Keratinocyte (primary cell): ENCODE data around the gene CALCR. TPM values are rescaled to one million over a fixed set of nuclear protein-coding genes. Genes with fewer than 3 reads are reported as not detected.
A peak's percentile ranks its signal among the peaks of the same experiment; 100 is the strongest.

Source experiments
- DNase-seq: peaks from one replicate; pipeline ENCODE4 v3.0.0-alpha.2; 2011; ENCODE audit warnings: low read depth, missing footprints, low spot score
- FAIRE-seq: peaks from 2 replicates; lab custom pipeline; 2011; peaks lifted over from hg19 to GRCh38; lab: Jason Lieb, UNC
- H2AFZ ChIP-seq: 2 replicates; pipeline ENCODE4 v1.6.0; 2012; ENCODE audit warnings: low read length, control low read depth, inconsistent platforms; ENCODE audit not compliant: control insufficient read depth
- H3K27ac ChIP-seq: 2 replicates; pipeline ENCODE4 v1.5.1; 2011; ENCODE audit warnings: low read length; ENCODE audit not compliant: control insufficient read depth, insufficient read depth
- H3K27me3 ChIP-seq: 3 replicates; pipeline ENCODE4 v1.6.0; 2011; ENCODE audit warnings: low read length; ENCODE audit not compliant: control insufficient read depth, insufficient read depth; ENCODE audit errors: extremely low read depth
- H3K36me3 ChIP-seq, 2 experiments: 2 replicates in 1 of 2; 3 replicates in 1 of 2; pipeline ENCODE4 v1.5.1; 2011; ENCODE audit warnings: low read length in 2 of 2, mild to moderate bottlenecking in 1 of 2; ENCODE audit not compliant: control insufficient read depth in 2 of 2, insufficient read depth in 2 of 2; ENCODE audit errors: extremely low read depth in 1 of 2
- H3K4me1 ChIP-seq: 3 replicates; pipeline ENCODE4 v1.5.1; 2011; ENCODE audit warnings: low read length; ENCODE audit not compliant: control insufficient read depth, insufficient read depth; ENCODE audit errors: extremely low read depth
- H3K4me2 ChIP-seq: 3 replicates; pipeline ENCODE4 v1.6.0; 2011; ENCODE audit warnings: low read depth, low read length; ENCODE audit not compliant: control insufficient read depth, insufficient read depth; ENCODE audit errors: extremely low read depth
- H3K4me3 ChIP-seq, 3 experiments: fragments of 200-600 bp in 1 of 3; sonication (generic) in 1 of 3; 2 replicates in 2 of 3; 3 replicates in 1 of 3; pipeline ENCODE4 v1.5.1; 2011 to 2016; ENCODE audit warnings: low read length in 3 of 3, mild to moderate bottlenecking in 3 of 3, control low read depth in 2 of 3, inconsistent platforms in 1 of 3, low read depth in 1 of 3, mixed read lengths in 1 of 3, mixed run types in 1 of 3, moderate library complexity in 1 of 3; ENCODE audit not compliant: control insufficient read depth in 2 of 3, insufficient read depth in 2 of 3; ENCODE audit errors: extremely low read depth in 1 of 3
- H3K79me2 ChIP-seq: 2 replicates; pipeline ENCODE4 v1.6.0; 2012; ENCODE audit warnings: low read length; ENCODE audit not compliant: control insufficient read depth, insufficient read depth
- H3K9ac ChIP-seq: 3 replicates; pipeline ENCODE4 v1.6.0; 2011; ENCODE audit warnings: low read length; ENCODE audit not compliant: control insufficient read depth, insufficient read depth; ENCODE audit errors: extremely low read depth
- H3K9me1 ChIP-seq: 3 replicates; pipeline ENCODE4 v1.6.0; 2011; ENCODE audit warnings: low read length; ENCODE audit not compliant: control insufficient read depth, insufficient read depth; ENCODE audit errors: extremely low read depth
- H3K9me3 ChIP-seq: 2 replicates; pipeline ENCODE4 v1.5.1; 2012; ENCODE audit warnings: low read depth, low read length; ENCODE audit not compliant: control insufficient read depth
- H4K20me1 ChIP-seq: 3 replicates; pipeline ENCODE4 v1.6.0; 2011; ENCODE audit warnings: low read length; ENCODE audit not compliant: control insufficient read depth, insufficient read depth; ENCODE audit errors: extremely low read depth
- EZH2 ChIP-seq: IDR thresholded peaks from one replicate; pipeline ENCODE4 v1.6.1; 2012; ENCODE audit warnings: inconsistent platforms, mild to moderate bottlenecking, low read length, moderate library complexity
- dilution Hi-C: fragments of 300-500 bp; cut with MboI; formaldehyde crosslinking; loops from one replicate; pipeline ENCODE4 v1.7.0; 2020; ENCODE audit warnings: low sequenced_read_pairs; ENCODE audit not compliant: extremely low pct_ligation_motif_present
- polyA plus RNA-seq, 5 experiments: library from polyadenylated mRNA; depleted of rRNA in 3 of 5; stranded (reverse) in 3 of 5; stranded (forward) in 1 of 5; unstranded in 1 of 5; fragments of >200 nt; gene quantifications; 1 replicate in 1 of 5; 2 replicates in 3 of 5; 3 replicates in 1 of 5; pipeline versions ENCODE4 v1.2.1 to v1.2.3, GENCODE V29; 2011 to 2012; ENCODE audit warnings: missing spikeins in 2 of 5, low read depth in 1 of 5, low replicate concordance in 1 of 5
- small RNA-seq, 3 experiments: library from RNA; depleted of rRNA; stranded (forward); fragments of <200 nt; gene quantifications; one replicate each; pipeline ENCODE3, GENCODE V24; 2012; ENCODE audit warnings: low read depth in 3 of 3, low replicate concordance in 1 of 3; ENCODE audit not compliant: insufficient read length in 3 of 3
- TF ChIP-seq, protein P1 (sequence below), 3 experiments: IDR thresholded peaks in 1 of 3; conservative IDR thresholded peaks in 1 of 3; optimal IDR thresholded peaks in 1 of 3; 2 replicates in 2 of 3; 3 replicates in 1 of 3; pipeline versions ENCODE3 to v1.5.1; 2011; ENCODE audit warnings: low read length in 3 of 3, mild to moderate bottlenecking in 3 of 3, moderate library complexity in 2 of 3, control low read depth in 1 of 3, inconsistent platforms in 1 of 3; ENCODE audit not compliant: insufficient read depth in 2 of 3; ENCODE audit errors: extremely low read depth in 1 of 3

CALCR gene
- polyA plus RNA-seq, 1 donor (not counting 4 experiments of a cell fraction or from before 2014, with no cell fraction given): not detected

DNA sequence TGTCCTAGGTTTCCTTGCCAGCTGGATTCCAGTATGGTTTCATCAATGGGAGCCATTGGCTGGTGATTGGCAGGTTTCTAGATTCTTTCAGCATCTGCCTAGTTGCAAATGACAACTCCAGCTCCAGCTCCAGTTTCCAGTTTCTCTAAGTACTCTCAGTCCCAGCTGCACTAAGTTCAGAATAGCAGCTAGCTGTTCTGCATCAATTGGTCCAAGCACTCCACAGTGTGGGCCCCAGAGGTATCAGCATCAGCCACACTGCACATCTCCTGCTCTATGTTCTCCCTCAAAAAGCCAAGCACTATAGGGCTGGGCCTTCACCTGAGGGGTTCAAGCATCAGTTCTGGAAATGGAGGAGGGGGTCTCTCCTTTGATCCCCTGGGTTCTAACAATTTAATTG lies 198.9 kb downstream of the CALCR start:
- TF ChIP-seq, protein P1, sequence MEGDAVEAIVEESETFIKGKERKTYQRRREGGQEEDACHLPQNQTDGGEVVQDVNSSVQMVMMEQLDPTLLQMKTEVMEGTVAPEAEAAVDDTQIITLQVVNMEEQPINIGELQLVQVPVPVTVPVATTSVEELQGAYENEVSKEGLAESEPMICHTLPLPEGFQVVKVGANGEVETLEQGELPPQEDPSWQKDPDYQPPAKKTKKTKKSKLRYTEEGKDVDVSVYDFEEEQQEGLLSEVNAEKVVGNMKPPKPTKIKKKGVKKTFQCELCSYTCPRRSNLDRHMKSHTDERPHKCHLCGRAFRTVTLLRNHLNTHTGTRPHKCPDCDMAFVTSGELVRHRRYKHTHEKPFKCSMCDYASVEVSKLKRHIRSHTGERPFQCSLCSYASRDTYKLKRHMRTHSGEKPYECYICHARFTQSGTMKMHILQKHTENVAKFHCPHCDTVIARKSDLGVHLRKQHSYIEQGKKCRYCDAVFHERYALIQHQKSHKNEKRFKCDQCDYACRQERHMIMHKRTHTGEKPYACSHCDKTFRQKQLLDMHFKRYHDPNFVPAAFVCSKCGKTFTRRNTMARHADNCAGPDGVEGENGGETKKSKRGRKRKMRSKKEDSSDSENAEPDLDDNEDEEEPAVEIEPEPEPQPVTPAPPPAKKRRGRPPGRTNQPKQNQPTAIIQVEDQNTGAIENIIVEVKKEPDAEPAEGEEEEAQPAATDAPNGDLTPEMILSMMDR (optimal IDR thresholded peaks at IDR 0.05 in 1 of 3, IDR thresholded peaks at IDR 0.05 in 1 of 3, conservative IDR thresholded peaks at IDR 0.05 in 1 of 3; ENCODE audit: extremely low read depth in 1 of 3, insufficient read depth in 2 of 3, low read length in 3 of 3): peak in 1 of 3 experiments; percentile 20
- TF ChIP-seq EZH2: no peak
- dilution Hi-C loops: no loop called here
- no peak overlapping the region for H3K27ac ChIP-seq
- DNase-seq: no peak
- H3K36me3 ChIP-seq: no peaks in the 10 kb centered on the region
- peaks cover 6% of the 10 kb centered on the region for H3K27me3 ChIP-seq
- H3K9ac ChIP-seq: no peak overlapping the region
- no peak overlapping the region for H2AFZ ChIP-seq
- H4K20me1 ChIP-seq: no peaks in the 10 kb centered on the region
- H3K4me2 ChIP-seq: no peak overlapping the region
- H3K4me3 ChIP-seq: no peak overlapping the region
- H3K9me1 ChIP-seq: no peaks in the 10 kb centered on the region
- no peaks in the 10 kb centered on the region for H3K79me2 ChIP-seq
- H3K9me3 ChIP-seq: no peaks in the 10 kb centered on the region
- no peaks in the 10 kb centered on the region for H3K4me1 ChIP-seq
- FAIRE-seq: no peak

Small RNA genes within 50 kb of the gene (small RNA-seq; reads per million reads assigned to genes)
- 0 reads per million in 3 experiments for gene MIR489
- 0 to 0.67 (median 0) reads per million in 3 experiments for gene MIR653
